ENCODE data around the gene MACF1.

DNA sequence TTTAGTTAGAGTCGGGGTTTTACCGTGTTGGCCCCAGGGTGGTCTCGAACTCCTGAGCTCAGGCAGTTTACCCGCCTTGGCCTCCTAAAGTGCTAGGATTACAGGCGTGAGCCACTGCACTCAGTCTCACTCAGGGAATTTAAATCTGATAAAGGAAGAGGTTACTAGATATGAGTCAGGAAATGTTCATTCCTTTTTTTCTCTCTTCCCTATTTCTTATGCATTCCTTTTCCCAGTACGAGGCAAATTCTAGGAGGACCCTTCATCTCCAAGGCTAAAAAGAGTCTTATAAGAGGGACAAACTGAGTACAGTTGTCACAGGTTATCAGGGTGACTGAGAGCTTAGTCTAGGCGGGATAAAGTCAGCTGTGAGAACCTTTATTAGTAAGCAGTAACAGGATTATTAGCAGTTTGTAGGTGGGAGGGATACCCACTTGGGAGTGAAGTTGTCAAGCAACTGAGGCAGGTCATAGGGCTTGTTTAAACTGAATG lies 9.1 kb downstream of the MACF1 start:
- TF ChIP-seq, protein P1, sequence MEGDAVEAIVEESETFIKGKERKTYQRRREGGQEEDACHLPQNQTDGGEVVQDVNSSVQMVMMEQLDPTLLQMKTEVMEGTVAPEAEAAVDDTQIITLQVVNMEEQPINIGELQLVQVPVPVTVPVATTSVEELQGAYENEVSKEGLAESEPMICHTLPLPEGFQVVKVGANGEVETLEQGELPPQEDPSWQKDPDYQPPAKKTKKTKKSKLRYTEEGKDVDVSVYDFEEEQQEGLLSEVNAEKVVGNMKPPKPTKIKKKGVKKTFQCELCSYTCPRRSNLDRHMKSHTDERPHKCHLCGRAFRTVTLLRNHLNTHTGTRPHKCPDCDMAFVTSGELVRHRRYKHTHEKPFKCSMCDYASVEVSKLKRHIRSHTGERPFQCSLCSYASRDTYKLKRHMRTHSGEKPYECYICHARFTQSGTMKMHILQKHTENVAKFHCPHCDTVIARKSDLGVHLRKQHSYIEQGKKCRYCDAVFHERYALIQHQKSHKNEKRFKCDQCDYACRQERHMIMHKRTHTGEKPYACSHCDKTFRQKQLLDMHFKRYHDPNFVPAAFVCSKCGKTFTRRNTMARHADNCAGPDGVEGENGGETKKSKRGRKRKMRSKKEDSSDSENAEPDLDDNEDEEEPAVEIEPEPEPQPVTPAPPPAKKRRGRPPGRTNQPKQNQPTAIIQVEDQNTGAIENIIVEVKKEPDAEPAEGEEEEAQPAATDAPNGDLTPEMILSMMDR (conservative IDR thresholded peaks at IDR 0.05), result no peak
- TF ChIP-seq EZH2 (IDR thresholded peaks at IDR 0.05; ENCODE audit: low read depth), result no peak

All from PC-9 (cell line).